GM19351 (cell line): ENCODE data around the gene MYRF.

Source experiments
- ATAC-seq: cut with Tn5 transposase; IDR thresholded peaks from one replicate; pipeline ENCODE4 v1.9.1; 2021; ENCODE audit warnings: mild to moderate bottlenecking, moderate library complexity; ENCODE audit not compliant: unreplicated experiment

Gene MYRF

GRCh38 chr11:61814958-61815789, 62.7 kb downstream of the MYRF start:
- ATAC-seq: peak; percentile 49

GRCh38 chr11:61815790-61816735, 63.6 kb downstream of the MYRF start:
- peak; percentile 29 for ATAC-seq

GRCh38 chr11:61816736-61817455, 64.5 kb downstream of the MYRF start, which contains the start of gene FADS1:
Gene FADS1, minus strand, starts transcription at chr11:61817003. Its CDS starts 74 bp downstream, at chr11:61816929.
- peak; percentile 40 for ATAC-seq

GRCh38 chr11:61817471-61818202, 65.2 kb downstream of the MYRF start:
- ATAC-seq: no peak

- ATAC-seq: no peak
These were observed 67.7 kb downstream of the MYRF start for GRCh38 chr11:61820174-61820573.

- ATAC-seq: peak; percentile 5
These were observed 74.6 kb downstream of the MYRF start for GRCh38 chr11:61826930-61827570.

- ATAC-seq: peak; percentile 77
These were observed 75.3 kb downstream of the MYRF start, which contains the start of gene FADS2 for GRCh38 chr11:61827571-61828378. Gene FADS2, plus strand, starts transcription at chr11:61828300. Its CDS starts 91 bp downstream, at chr11:61828391.

GRCh38 chr11:61828379-61828628, 75.9 kb downstream of the MYRF start:
- no peak for ATAC-seq

- ATAC-seq: no peak
These were observed 76.4 kb downstream of the MYRF start for GRCh38 chr11:61828629-61829407.

- no peak for ATAC-seq
These were observed 77.4 kb downstream of the MYRF start for GRCh38 chr11:61829806-61830205.

GRCh38 chr11:61830237-61831105, 78.0 kb downstream of the MYRF start:
- ATAC-seq: no peak

GRCh38 chr11:61832207-61832606, 79.8 kb downstream of the MYRF start:
- no peak for ATAC-seq

- no peak for ATAC-seq
These were observed 80.3 kb downstream of the MYRF start for GRCh38 chr11:61832754-61833153.

- no peak for ATAC-seq
These were observed 81.0 kb downstream of the MYRF start for GRCh38 chr11:61833471-61833870.

- ATAC-seq: no peak
These were observed 81.5 kb downstream of the MYRF start for GRCh38 chr11:61833926-61834277.

- ATAC-seq: peak; percentile 96
These were observed 82.0 kb downstream of the MYRF start for GRCh38 chr11:61834278-61835048.

GRCh38 chr11:61836193-61836592, 83.8 kb downstream of the MYRF start:
- no peak for ATAC-seq
